ENCODE results near the gene UTP15. TPM values are rescaled to one million over a fixed set of nuclear protein-coding genes. Genes with fewer than 3 reads are reported as not detected.

The UTP15 gene
- total RNA-seq, 1 donor from 2014 or later: 11.6 TPM

GRCh38 chr5:73552642-73553041 lies 12.9 kb upstream of the UTP15 start:
- intact Hi-C loops (cut with DNase I): no loop called here
- DNase-seq (ENCODE audit: low spot score): no peak

- no peak for DNase-seq (ENCODE audit: low spot score)
- intact Hi-C loops (cut with DNase I): no loop called here
These were observed 6.6 kb upstream of the UTP15 start for GRCh38 chr5:73558950-73559349.

- intact Hi-C loops (cut with DNase I): no loop called here
These were observed 1.5 kb upstream of the UTP15 start for GRCh38 chr5:73564018-73564417.

GRCh38 chr5:73564675-73565074 lies 868 bp upstream of the UTP15 start:
- no peak for DNase-seq (ENCODE audit: low spot score)
- intact Hi-C loops (cut with DNase I): no loop called here

More at GRCh38 chr5:73564018-73564417, 1.5 kb upstream of the UTP15 start:
- DNase-seq (ENCODE audit: low spot score): no peak

- DNase-seq (ENCODE audit: low spot score): no peak
- intact Hi-C loops (cut with DNase I): no loop called here
These were observed 515 bp downstream of the UTP15 start for GRCh38 chr5:73565969-73566547.

- DNase-seq (ENCODE audit: low spot score): no peak
- intact Hi-C loops (cut with DNase I): no loop called here
These were observed 17.0 kb downstream of the UTP15 start for GRCh38 chr5:73582285-73583145.

GRCh38 chr5:73587923-73588322 lies 22.4 kb downstream of the UTP15 start:
- no peak for DNase-seq (ENCODE audit: low spot score)
- intact Hi-C loops (cut with DNase I): no loop called here

- DNase-seq (ENCODE audit: low spot score): no peak
- intact Hi-C loops (cut with DNase I): loop anchor here (1.0 to 10.0 kb wide), 2 partner anchors 201 to 1054 kb away; partner anchors contain the start of gene ENC1
These were observed 25.7 kb downstream of the UTP15 start for GRCh38 chr5:73591102-73591695.

GRCh38 chr5:73591698-73592501 lies 26.4 kb downstream of the UTP15 start:
- no peak for DNase-seq (ENCODE audit: low spot score)
- intact Hi-C loops (cut with DNase I): loop anchor here (1.0 to 10.0 kb wide), 2 partner anchors 200 to 1053 kb away; partner anchors contain the start of gene ENC1

- intact Hi-C loops (cut with DNase I): loop anchor here (10.0 kb wide), 1 partner anchor 1052 kb away; the partner anchor contains the start of gene ENC1
- DNase-seq (ENCODE audit: low spot score): no peak
These were observed 27.0 kb downstream of the UTP15 start for GRCh38 chr5:73592551-73592950.

GRCh38 chr5:73596705-73597328 lies 31.3 kb downstream of the UTP15 start:
- intact Hi-C loops (cut with DNase I): loop anchor here (10.0 kb wide), 1 partner anchor 1048 kb away; the partner anchor contains the start of gene ENC1

GRCh38 chr5:73599380-73599779 lies 33.8 kb downstream of the UTP15 start:
- DNase-seq (ENCODE audit: low spot score): no peak
- intact Hi-C loops (cut with DNase I): loop anchor here (10.0 kb wide), 1 partner anchor 1045 kb away; the partner anchor contains the start of gene ENC1

More at GRCh38 chr5:73596705-73597328, 31.3 kb downstream of the UTP15 start:
- no peak for DNase-seq (ENCODE audit: low spot score)

- no peak for DNase-seq (ENCODE audit: low spot score)
- intact Hi-C loops (cut with DNase I): no loop called here
These were observed 38.5 kb downstream of the UTP15 start for GRCh38 chr5:73603998-73604397.

GRCh38 chr5:73605223-73606087 lies 39.9 kb downstream of the UTP15 start:
- intact Hi-C loops (cut with DNase I): no loop called here
- DNase-seq (ENCODE audit: low spot score): no peak

- no peak for DNase-seq (ENCODE audit: low spot score)
- intact Hi-C loops (cut with DNase I): no loop called here
These were observed 40.7 kb downstream of the UTP15 start for GRCh38 chr5:73606206-73606753.

- DNase-seq (ENCODE audit: low spot score): no peak
- intact Hi-C loops (cut with DNase I): no loop called here
These were observed 41.7 kb downstream of the UTP15 start for GRCh38 chr5:73607228-73607627.

- intact Hi-C loops (cut with DNase I): no loop called here
These were observed 47.3 kb downstream of the UTP15 start for GRCh38 chr5:73612799-73613198.

GRCh38 chr5:73615085-73615484 lies 49.5 kb downstream of the UTP15 start:
- intact Hi-C loops (cut with DNase I): no loop called here
- DNase-seq (ENCODE audit: low spot score): no peak

More at GRCh38 chr5:73612799-73613198, 47.3 kb downstream of the UTP15 start:
- DNase-seq (ENCODE audit: low spot score): no peak
